Muscle layer of colon (tissue), 2 donors: ENCODE results near the gene MPG.

ENCODE experiments used
- H3K27ac ChIP-seq: one replicate; pipeline ENCODE4 v1.7.0; 2013; ENCODE audit warnings: low read depth, mild to moderate bottlenecking, low read length, moderate library complexity
- H3K27me3 ChIP-seq, 2 donors: one replicate each; pipeline ENCODE4 v1.7.0; 2013; ENCODE audit warnings: low read length in 2 of 2, mild to moderate bottlenecking in 2 of 2; ENCODE audit not compliant: insufficient read depth in 2 of 2, control insufficient read depth in 1 of 2
- H3K36me3 ChIP-seq: one replicate; pipeline ENCODE4 v1.7.0; 2013; ENCODE audit warnings: mild to moderate bottlenecking, low read length; ENCODE audit not compliant: insufficient read depth
- H3K4me1 ChIP-seq: one replicate; pipeline ENCODE4 v1.7.0; 2013; ENCODE audit warnings: mild to moderate bottlenecking, low read length; ENCODE audit not compliant: insufficient read depth
- H3K4me3 ChIP-seq, 2 donors: one replicate each; pipeline ENCODE4 v1.7.0; 2013; ENCODE audit warnings: low read length in 2 of 2, low read depth in 1 of 2, mild to moderate bottlenecking in 1 of 2, moderate library complexity in 1 of 2
- H3K9ac ChIP-seq: one replicate; pipeline ENCODE4 v1.7.0; 2013; ENCODE audit warnings: low read length
- H3K9me3 ChIP-seq: one replicate; pipeline ENCODE4 v1.7.0; 2013; ENCODE audit warnings: mild to moderate bottlenecking, low read length
- donor health status: abdominal sarcoma.
- donor health status: Adenocarcinoma of cecum.

The MPG gene

DNA sequence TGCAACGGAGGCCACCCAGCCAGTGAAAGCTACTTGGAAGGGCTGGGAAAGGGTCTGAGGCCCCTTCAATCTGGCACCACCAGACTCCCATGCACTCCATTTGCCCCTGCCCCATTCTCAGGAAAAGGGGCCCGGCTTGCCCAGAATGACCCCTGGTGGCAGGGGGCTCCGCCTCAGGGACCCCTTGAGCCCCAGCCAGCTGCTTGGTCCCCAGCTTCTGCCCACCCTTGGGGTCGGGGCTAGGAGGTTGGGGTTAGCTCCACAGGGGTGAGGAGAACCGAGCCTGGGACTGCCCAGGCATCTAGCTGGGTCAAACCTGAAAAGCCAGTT is 6.8 kb upstream of the MPG start:
- Histone ChIP-seq H3K36me3 (no peaks in the 10 kb centered on the region), H3K27ac (peak overlapping the region; percentile 78), H3K4me3 (peak overlapping the region; percentile 60 to 61), H3K9ac (peak overlapping the region; percentile 72), H3K27me3 (no peaks in the 10 kb centered on the region), H3K9me3 (no peaks in the 10 kb centered on the region), H3K4me1 (peaks cover 49% of the 10 kb centered on the region)

DNA sequence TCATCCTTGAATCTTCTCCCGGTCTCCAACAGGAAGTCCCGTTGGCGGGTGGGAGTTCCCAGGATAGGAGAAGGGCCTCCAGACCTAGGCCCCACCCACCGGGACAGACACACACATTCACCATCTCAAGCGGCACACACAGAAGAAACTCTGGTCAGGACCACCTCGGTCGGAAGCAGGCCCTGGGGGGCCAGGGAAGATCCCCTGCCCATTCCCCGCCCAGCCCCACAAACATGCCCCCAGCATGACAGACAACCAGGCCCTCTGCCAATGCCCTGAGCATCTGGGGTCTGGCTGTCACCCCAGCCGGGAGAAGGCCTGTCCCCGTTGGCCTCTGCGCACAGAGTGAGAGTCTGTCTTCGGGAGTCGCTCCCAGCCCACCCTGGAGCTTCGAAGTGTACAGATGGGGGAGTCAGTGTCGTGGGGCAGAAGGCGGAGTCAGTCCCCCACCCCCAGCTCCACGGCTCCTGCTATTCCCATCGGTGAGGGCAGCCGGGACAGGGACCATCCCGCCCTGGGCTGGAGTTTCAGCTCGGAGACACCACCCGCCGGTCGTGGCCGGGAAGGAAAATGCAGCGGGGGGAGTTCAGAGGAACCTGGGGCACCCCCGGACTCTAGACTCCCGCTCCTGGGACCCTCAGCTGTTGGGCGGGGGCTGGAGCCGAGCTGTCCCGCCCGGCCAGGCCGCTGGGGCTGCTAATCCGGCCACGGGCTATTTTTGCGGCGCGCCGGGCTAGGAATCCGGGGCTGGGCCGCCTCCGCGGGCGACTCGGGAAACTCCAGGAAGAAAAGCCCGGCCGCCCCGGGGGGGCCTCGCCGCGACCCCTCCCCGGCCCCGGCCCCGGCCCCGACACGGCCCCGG is 6.3 kb upstream of the MPG start:
- Histone ChIP-seq H3K36me3 (no peaks in the 10 kb centered on the region), H3K4me1 (peaks cover 49% of the 10 kb centered on the region), H3K9ac (peak overlapping the region; percentile 72), H3K9me3 (no peaks in the 10 kb centered on the region), H3K27me3 (no peaks in the 10 kb centered on the region), H3K27ac (peak overlapping the region; percentile 78), H3K4me3 (peak overlapping the region; percentile 60 to 61)

DNA sequence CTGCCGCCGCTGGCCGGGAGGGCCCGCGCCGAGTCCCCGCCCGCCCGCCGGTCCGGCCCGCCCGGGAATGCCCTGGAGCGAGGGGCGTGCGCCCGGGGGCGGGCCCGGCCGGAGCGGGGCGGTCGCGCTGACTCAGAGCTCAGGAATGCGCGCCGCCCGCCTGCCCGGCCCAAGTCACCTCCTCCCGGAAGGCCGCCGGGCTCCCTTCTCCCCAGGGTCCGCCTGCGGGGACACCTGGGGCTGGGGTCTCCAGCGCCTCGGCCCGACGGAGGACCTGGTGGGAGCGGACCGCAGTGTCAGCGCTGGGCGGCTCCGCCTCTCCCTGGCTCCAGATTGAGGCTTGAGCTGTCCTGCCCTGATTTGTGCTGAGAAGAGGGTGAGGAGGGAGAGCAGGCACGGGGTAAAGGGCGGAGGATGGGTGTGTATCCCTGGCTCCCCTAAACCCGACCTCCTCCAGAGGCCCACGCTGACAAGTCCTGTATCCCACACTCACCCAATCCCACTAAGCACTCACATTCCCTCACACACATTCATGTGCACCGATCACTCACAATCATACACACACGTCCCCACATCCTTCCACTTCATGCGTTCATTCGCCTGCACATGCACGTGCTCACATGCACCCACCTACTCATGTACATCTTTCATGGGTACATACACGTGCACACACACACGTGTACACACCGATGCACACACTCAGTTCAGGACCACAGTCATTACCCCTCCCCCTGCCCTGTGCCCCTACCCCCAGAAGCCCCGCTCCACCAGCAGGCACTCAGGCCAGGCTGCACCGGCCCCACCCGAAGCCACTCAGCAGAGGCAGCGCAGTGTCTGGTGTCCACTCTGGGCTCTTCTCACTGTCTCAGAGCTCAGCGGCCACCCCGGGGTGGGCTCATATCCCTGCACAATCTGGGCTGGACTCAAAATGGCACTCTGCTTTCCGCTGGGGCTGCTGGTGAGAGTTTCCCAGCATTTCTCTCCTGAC is 5.2 kb upstream of the MPG start, which contains the start of gene RHBDF1:
Gene RHBDF1 (minus strand): TSS at position 71 of the 988 bp plus-strand sequence. CDS start 7,616 bp downstream, outside the sequence.
- Histone ChIP-seq H3K9me3 (no peaks in the 10 kb centered on the region), H3K9ac (peak within 1 kb of the TSS; percentile 72), H3K36me3 (no peaks in the 10 kb centered on the region), H3K27me3 (no peaks in the 10 kb centered on the region), H3K27ac (peak within 1 kb of the TSS; percentile 78), H3K4me1 (peaks cover 56% of the 10 kb centered on the region), H3K4me3 (peak within 1 kb of the TSS; percentile 60 to 61)

DNA sequence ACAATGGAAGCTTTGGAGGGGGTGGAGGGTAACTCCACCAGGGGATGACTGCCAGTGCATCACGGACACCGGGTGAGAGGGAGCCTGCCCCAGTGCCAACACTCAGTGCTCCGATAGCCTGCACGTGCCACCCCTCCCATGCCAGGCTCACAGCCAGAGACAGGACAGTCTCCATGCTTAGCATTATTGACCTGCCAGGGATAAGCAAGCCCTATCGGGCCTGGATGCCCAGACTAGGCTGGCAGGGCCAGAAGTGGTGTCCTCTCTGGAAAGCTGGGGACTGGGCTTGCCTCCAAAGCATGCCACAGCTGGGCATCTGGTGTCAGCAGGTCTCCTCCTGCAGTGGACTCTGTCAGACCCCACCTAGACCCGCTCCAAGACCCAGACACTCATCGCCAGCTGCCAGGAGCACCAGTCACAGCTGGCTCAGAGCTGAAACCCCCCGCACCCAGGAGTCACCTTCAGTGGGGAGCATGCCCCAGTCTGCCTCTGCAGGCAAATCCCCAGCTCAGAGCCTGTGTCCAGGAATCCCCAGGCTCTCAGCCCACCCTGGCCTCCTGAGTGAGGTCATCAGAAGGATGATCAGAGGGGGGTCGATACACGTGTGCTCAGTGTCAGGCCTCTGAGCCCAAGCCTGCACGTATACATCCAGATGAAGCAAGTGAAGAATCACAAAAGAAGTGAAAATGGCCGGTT is 3.8 kb upstream of the MPG start:
- no peaks in the 10 kb centered on the region for H3K9me3 ChIP-seq
- no peak overlapping the region for H3K4me3 ChIP-seq
- H3K27me3 ChIP-seq: no peaks in the 10 kb centered on the region
- no peak overlapping the region for H3K9ac ChIP-seq
- peaks cover 59% of the 10 kb centered on the region for H3K4me1 ChIP-seq
- no peaks in the 10 kb centered on the region for H3K36me3 ChIP-seq
- H3K27ac ChIP-seq: no peak overlapping the region

DNA sequence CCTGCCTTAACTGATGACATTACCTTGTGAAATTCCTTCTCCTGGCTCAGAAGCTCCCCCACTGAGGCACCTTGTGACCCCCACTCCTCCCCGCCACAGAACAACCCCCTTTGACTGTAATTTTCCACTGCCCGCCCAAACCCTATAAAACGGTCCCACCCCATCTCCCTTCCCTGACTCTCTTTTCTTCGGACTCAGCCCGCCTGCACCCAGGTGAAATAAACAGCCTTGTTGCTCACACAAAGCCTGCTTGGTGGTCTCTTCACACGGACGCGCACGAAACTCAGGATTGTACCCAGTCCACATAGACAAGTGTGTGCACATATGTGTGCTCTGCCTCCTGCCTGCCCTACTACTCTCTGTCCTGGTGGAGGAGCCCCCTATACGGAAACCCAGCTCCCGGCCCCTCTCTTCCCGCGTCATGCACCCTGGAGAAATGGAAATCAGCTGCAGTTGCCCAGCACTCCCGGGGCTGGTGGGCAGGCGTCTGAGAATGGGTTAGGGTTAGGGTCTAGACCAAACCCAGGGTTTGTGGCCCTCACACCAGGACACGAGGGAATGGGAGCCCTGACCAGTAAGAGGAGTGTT is 3.2 kb upstream of the MPG start:
- Histone ChIP-seq H3K4me1 (peaks cover 57% of the 10 kb centered on the region), H3K27ac (peak overlapping the region; percentile 50)

DNA sequence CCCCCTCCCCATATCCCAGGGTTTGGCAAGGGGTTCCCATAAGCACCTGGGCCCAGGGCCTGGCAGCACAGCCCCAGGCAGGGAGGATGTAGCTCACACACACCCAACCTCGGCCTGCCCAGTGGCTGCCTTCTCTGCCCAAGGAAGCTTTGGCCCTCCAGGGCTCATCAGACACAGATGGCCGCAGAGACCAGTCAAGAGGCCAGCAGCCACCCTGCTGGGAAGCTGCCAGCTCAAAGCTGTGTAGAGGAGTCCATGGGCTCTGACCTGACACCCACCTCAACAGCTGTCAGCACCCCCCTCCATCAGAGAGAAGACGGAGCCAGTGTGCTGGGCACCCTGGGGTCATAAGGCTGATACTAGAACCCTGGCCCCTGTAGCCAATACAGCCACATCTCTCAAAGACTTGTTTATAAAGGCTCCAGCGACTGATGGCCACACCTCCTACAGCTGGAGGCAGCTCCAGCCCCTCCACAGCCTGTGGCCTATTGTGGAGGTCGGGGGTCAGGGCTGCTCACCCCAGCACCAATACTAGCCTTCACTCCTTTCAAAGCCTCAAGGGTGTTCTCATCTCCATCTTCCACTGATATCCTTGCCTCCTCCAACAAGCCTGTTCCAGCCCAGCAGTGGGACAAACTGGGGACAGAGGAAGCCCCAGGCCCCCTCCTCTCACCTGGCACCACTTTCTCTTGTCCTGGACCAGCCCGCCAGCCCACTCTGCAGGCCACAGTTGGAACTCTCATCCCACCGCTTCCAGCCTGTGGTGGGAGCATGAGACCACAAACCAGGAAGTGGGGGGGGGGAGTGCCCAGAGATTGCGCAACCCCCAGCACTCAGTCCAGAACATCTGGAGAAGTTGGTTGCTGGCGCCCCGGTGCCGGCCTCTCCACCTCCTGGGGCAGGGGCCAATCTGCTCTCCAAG is 2.2 kb upstream of the MPG start:
- H3K36me3 ChIP-seq: peaks cover 8% of the 10 kb centered on the region
- peaks cover 49% of the 10 kb centered on the region for H3K4me1 ChIP-seq
- no peaks in the 10 kb centered on the region for H3K27me3 ChIP-seq
- H3K9me3 ChIP-seq: no peaks in the 10 kb centered on the region
- H3K9ac ChIP-seq: no peak overlapping the region
- H3K4me3 ChIP-seq: no peak overlapping the region
- peak overlapping the region; percentile 50 for H3K27ac ChIP-seq

More for the DNA sequence above, 3.2 kb upstream of the MPG start:
- Histone ChIP-seq H3K9ac (no peak overlapping the region), H3K9me3 (no peaks in the 10 kb centered on the region), H3K27me3 (no peaks in the 10 kb centered on the region), H3K36me3 (peaks cover 5% of the 10 kb centered on the region), H3K4me3 (no peak overlapping the region)

DNA sequence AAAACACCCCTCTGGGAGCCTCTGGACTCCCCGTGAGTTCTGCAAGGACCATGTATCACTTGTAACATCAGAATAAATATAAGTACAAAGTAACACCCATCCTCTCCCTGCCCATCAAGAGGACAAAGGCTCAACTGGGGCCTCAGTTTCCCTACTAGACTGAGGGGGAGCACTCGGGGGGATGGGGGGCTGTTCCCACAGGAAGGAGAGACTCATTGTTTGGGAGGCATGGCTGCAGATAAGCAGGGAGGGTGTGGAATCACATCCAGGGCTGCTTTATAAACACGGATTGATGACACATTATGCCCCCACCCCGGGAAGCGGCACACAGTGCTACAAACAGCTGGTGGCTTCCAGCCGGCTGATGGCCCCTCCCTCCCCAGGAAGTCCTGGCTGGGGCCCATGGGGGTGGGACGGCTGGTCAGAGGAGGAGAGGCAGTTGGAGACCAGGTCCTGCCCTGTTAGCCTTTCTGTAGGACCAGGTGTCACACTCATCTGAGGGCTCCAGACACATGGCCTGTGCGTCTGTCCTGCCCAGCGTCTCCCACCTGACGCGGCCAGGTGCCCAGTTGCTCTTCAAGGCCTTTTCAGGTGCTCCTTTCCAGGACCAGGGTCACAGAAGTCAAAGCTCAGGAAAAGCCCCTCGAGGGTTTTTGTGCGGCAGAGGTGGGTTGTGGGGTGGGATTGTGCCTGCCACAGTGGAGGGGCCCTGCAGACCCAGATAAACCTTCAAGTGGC is 1.3 kb upstream of the MPG start:
- H3K4me3 ChIP-seq: peak overlapping the region; percentile 67 to 85
- H3K9me3 ChIP-seq: no peaks in the 10 kb centered on the region
- peak overlapping the region; percentile 8 for H3K9ac ChIP-seq
- H3K27me3 ChIP-seq: no peaks in the 10 kb centered on the region
- peaks cover 42% of the 10 kb centered on the region for H3K4me1 ChIP-seq
- H3K27ac ChIP-seq: peak overlapping the region; percentile 90
- peaks cover 8% of the 10 kb centered on the region for H3K36me3 ChIP-seq

DNA sequence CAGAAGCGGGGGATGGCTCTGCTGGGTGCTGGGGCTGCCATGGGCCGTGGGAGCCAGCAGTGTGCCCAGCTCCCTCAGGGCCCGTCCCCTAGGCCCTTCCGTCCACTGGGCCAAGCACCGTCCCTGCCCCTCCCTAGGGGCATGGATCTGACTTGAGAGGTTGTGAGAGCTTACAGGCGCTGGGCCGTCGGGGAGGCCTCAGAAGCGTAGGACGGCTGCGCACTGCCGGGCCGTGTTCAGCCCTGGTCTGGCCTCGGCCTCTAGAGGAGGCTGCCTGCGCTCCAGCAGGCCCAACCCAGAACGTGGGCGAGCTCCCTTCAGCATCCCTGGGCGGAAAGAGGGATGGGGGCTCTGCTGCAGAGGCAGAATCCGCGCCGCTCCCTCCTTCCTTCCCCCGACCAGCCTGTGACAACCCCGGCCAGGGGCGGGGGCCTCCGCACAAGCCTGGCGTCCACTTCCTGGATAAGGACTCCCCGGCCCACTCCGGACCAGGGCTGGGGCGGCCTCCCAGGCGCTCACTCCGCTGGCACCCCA is 685 bp upstream of the MPG start:
- Histone ChIP-seq H3K27ac (peak overlapping the region; percentile 90), H3K36me3 (peaks cover 8% of the 10 kb centered on the region), H3K9me3 (no peaks in the 10 kb centered on the region), H3K4me3 (peak overlapping the region; percentile 67 to 85), H3K9ac (peak overlapping the region; percentile 8), H3K4me1 (peaks cover 42% of the 10 kb centered on the region), H3K27me3 (no peaks in the 10 kb centered on the region)

DNA sequence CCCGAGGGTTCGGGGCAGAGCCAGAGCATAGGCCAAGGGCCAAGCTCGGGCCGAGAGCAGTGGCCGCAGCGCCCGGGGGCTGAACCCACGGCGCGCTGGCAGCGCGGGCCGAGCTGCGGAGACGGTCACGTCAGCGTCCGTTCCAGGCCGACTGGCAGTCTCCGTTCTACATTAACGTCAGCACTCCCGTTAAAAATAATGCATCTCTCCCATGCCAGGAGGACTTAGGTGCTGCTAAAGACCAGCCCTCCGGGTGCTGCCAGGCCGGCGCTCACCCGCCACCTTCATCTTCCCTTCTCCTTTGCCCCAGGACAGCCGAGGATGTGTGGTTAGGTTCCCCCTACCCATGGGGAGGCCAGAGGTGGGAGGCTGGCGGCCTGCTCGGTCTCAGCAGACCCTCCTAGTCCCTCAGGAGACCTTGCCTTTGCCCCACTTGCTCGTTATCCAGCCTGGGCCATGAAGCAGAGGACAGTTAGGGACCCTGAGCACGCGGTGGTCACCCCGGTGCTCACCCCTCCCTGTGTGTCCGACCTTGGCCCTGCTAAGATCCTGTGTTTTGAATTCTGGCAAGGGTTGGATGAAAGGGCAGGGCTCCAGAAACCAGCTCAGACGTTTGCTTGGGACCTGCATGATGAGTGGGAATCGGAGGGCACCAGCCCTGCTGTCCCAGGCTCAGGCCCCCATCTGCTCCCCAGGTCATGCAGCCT is 572 bp downstream of the MPG start:
- no peaks in the 10 kb centered on the region for H3K27me3 ChIP-seq
- peaks cover 32% of the 10 kb centered on the region for H3K4me1 ChIP-seq
- peaks cover 8% of the 10 kb centered on the region for H3K36me3 ChIP-seq

More for the DNA sequence above, 572 bp downstream of the MPG start:
- Histone ChIP-seq H3K9me3 (no peaks in the 10 kb centered on the region), H3K9ac (peak overlapping the region; percentile 53), H3K27ac (peak overlapping the region; percentile 90), H3K4me3 (peak overlapping the region; percentile 67 to 85)
